Choroid plexus epithelial cell (primary cell): ENCODE data around the gene TMUB1.
A peak's percentile ranks its signal among the peaks of the same experiment; 100 is the strongest.

Experiments used
- DNase-seq: peaks from one replicate; pipeline ENCODE4 v3.0.0-alpha.2; 2010; ENCODE audit warnings: low read depth
- H3K4me3 ChIP-seq: 2 replicates; pipeline ENCODE4 v1.5.1; 2011; ENCODE audit warnings: low read depth, mild to moderate bottlenecking, control low read depth, low read length, moderate library complexity
- CTCF ChIP-seq: conservative IDR thresholded peaks from 2 replicates; pipeline ENCODE4 v1.5.1; 2011; ENCODE audit warnings: low read depth, mild to moderate bottlenecking, control low read depth, inconsistent platforms, low read length, moderate library complexity

Gene TMUB1

GRCh38 chr7:151088856-151089699, 5.8 kb upstream of the TMUB1 start:
- no peak for TF ChIP-seq CTCF
- H3K4me3 ChIP-seq, result peak overlapping the region; percentile 79
- DNase-seq, result peak; percentile 77

DNA sequence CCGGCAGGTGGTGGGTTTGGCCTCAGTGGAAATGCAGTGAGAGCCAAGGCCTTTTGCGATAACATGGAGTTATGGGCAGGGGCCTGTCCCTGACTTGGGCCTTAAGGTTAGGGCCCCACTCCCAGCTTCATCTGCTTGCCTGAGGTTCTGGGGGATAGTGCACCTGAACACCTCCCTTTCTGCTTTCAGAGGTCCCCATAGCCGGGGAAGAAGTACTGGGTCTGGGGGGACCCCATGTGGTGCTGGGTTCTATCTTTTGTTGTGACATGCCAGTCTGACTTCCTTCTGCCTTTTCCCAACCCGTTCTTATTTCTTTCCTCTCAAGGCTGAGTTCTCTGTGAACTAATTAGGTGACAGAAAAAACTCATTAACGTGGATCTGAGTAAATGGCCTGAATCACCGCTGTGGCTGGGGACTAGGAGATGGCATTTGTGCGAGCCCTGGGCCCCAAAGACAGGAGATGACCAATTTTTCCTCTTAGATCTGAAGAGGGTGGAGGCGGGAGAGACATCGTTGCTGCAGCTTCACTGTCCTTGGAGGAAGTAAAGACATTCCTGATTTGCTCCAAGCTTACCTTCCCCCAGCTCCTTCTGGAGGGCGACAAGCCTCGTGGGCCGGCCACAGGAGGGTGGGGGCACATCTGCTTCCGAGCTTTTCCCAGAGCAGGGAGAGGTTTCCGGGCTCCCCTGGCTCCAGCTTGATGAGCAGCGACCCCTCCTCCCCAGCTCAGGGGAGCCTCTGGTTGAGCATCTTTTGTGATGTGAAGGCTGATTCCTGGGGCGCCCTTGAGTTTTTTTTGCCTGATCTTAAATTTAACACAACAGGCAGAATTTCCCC, 4.9 kb upstream of the TMUB1 start:
- H3K4me3 ChIP-seq, result peak overlapping the region; percentile 79
- no peak for TF ChIP-seq CTCF
- DNase-seq, result peak; percentile 33

DNA sequence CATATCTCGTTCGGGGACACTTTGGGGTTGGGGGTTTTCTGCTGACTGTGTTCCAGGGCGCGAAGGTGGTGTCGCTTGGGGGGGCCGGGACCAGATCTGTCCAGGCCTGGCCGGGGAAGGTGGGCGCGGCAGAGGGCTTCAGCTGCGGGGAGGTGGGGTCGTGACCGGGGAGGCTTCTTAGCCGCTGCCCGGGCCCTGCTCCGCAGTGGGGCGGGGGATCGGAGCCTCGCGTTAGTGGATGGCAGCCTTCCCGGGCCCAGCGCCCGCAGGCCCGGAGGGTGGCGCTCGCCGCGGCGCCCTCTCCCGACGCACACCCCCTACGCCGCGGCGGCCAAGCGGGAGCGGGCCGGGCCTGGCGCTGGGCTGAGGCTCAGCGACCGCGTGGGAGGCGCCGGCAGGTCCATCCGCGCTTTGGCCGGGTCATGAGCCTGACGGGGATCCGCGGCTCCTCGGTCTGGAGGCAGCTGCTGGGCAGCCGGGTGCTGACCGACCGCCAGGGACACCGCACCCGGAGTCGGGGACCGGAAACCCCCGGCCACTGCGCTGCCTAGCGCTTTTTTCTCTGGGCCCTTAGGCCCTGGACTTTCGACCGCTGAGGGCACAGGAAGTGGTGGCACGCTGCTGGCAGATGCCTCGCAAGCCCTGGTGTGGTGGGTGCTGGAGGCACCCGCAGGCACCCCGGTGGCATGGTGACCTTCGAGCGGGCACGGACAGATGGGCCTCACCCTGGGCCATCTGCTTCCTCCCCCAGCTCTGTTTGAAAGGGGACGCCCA, 4.1 kb upstream of the TMUB1 start:
- TF ChIP-seq CTCF, result peak; percentile 18
- DNase-seq, result peak; percentile 50
- H3K4me3 ChIP-seq, result peak overlapping the region; percentile 79

DNA sequence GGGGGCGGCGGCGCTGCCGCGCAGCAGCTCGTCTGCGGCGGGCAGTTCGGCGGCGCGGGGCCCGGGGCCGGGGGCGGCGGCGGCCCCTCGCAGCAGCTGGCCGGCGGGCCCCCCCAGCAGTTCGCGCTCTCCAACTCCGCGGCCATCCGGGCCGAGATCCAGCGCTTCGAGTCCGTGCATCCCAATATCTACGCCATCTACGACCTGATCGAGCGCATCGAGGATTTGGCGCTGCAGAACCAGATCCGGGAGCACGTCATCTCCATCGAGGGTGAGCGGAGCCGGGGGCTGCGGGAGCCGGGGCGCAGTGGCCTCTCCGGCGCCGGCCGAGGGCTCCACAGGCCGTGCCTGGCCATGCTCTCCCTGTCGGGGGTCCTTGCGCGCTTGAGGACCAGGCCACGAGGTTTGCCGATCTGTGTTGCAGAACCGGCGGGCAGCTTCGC, 3.5 kb upstream of the TMUB1 start:
- DNase-seq, result peak; percentile 45
- peak overlapping the region; percentile 79 for H3K4me3 ChIP-seq
- no peak for TF ChIP-seq CTCF

DNA sequence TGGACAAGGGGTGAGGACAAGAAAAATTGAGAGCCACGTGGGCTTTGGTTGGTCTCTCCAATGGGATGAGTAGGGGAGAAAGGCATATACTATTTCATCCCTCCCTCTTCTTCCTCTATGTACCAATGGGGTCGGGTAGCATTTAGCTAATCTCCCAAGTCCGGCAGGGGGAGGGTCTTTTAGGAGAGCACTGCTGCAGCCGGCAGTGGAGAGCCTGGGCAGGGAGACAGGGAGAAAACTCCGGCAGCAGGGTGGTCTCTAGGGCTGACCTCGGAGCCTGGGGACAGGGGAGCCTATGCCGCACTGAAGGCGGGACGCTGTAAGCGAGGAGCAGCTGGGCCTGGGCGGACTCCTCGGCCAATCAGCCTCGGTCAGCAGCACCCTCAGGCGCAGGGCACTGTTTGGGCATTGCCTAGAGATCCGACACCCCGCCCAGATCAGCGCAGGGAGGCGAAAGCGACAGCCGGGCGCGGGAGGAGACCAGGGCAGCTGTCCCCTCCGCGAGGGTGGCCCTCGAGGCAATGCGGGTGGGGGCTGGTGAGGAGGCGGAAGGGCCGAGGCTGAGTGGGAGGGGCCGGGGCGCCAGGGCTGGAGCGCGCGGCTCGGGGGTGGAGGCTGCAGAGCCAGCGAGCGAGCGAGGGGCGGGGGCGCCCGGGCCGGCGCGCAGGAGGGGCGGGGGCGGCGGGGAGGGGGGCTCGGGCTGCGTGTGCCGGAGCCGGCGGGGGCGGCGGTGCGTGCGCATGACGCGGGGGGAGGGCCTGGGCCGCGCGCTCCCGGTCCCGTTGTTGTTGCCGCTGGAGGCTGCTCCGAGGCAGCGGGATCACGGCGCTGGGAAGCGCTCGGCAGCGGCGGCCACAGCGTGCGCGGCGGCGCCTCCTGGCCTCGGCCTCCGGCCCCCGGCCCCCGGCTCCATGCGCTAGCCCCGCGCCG, 2.7 kb upstream of the TMUB1 start, which contains the start of gene AGAP3:
Gene AGAP3, plus strand, starts transcription at position 785 of the 930 bp plus-strand sequence. CDS start 267 bp downstream, outside the sequence.
- TF ChIP-seq CTCF, result no peak
- H3K4me3 ChIP-seq, result peak within 1 kb of the TSS; percentile 79
- peak; percentile 77 for DNase-seq

DNA sequence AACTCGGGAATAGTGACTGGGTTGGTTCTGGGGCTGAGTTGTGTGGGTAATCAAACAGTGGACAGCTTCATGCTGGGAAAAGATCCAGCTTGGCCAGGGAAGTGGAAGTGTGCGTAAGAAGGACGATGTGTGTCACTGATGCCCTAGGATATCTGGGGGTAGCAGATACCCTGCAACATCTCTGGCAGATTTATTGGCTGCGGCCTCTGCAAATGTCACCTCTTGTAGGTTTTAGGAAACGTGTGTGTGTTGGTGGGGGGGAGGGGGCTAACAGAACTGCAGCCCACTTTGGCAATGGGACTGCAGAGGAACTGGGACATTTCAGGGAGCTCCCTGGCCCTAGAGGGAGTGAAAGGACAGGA, 2.0 kb upstream of the TMUB1 start:
- no peak for TF ChIP-seq CTCF
- no peak for DNase-seq
- peak overlapping the region; percentile 79 for H3K4me3 ChIP-seq
